Esophagus squamous epithelium (tissue), 5 donors: Measurements from ENCODE around the gene ZBTB4. TPM values are rescaled to one million over a fixed set of nuclear protein-coding genes. Genes with fewer than 3 reads are reported as not detected.

ENCODE experiments used
- DNase-seq: peaks from one replicate; lab custom pipeline; 2025; lab: John Stamatoyannopoulos, UW
- H3K27ac ChIP-seq, 4 donors: fragments of 200-600 bp; sonication (generic); one replicate each; pipeline ENCODE4 v1.5.1; 2016 to 2019; ENCODE audit warnings: mild to moderate bottlenecking in 1 of 4
- H3K27me3 ChIP-seq, 4 donors: fragments of 200-600 bp; sonication (generic); 1 replicate in 3 of 4; 2 replicates in 1 of 4; pipeline versions ENCODE4 v1.5.1 to v1.6.0; 2017 to 2021; ENCODE audit warnings: antibody characterized with exemption in 1 of 4
- H3K36me3 ChIP-seq, 3 donors: fragments of 200-600 bp; sonication (generic); one replicate each; pipeline ENCODE4 v1.5.1; 2016 to 2019
- H3K4me1 ChIP-seq, 3 donors: fragments of 200-600 bp; sonication (generic); one replicate each; pipeline ENCODE4 v1.5.1; 2017 to 2019
- H3K4me3 ChIP-seq, 4 donors: fragments of 200-600 bp; sonication (generic); 1 replicate in 3 of 4; 2 replicates in 1 of 4; pipeline ENCODE4 v1.5.1; 2016 to 2019; ENCODE audit warnings: mild to moderate bottlenecking in 2 of 4, moderate library complexity in 1 of 4
- H3K9me3 ChIP-seq, 3 donors: fragments of 200-600 bp; sonication (generic); one replicate each; pipeline ENCODE4 v1.5.1; 2016 to 2019
- CTCF ChIP-seq, 6 experiments: fragments of 450-650 bp in 4 of 6; fragments of 200-600 bp in 2 of 6; sonication (generic) in 2 of 6; IDR thresholded peaks; one replicate each; pipeline ENCODE4 v1.5.1; 2016 to 2019; ENCODE audit warnings: antibody characterized with exemption in 6 of 6, mild to moderate bottlenecking in 4 of 6, moderate library complexity in 4 of 6
- POLR2A ChIP-seq, 4 donors: fragments of 450-650 bp; IDR thresholded peaks; one replicate each; pipeline ENCODE4 v1.6.1; 2017; ENCODE audit warnings: antibody characterized with exemption in 4 of 4, mild to moderate bottlenecking in 4 of 4, moderate library complexity in 3 of 4
- WGBS, 2 donors: methylation state at CpG; one replicate each; pipeline ENCODE4 v1.1.5; 2018; 5-methylcytosine and 5-hydroxymethylcytosine counted together
- intact Hi-C: fragments of 100-400 bp; cut with DNase I; formaldehyde crosslinking; loops from one replicate; pipeline ENCODE4 v1.15.0; 2022
- total RNA-seq, 4 donors: library from RNA; depleted of rRNA; stranded (reverse); fragments of >200 nt; gene quantifications; one replicate each; pipeline ENCODE4 v1.1.0, GENCODE V29; 2016
- donor health status: DM: yes; HTN: yes; CAD: no.

ZBTB4 gene
- 10 to 100 TPM; 13.4 to 35.1 (median 28.5) TPM for total RNA-seq

DNA sequence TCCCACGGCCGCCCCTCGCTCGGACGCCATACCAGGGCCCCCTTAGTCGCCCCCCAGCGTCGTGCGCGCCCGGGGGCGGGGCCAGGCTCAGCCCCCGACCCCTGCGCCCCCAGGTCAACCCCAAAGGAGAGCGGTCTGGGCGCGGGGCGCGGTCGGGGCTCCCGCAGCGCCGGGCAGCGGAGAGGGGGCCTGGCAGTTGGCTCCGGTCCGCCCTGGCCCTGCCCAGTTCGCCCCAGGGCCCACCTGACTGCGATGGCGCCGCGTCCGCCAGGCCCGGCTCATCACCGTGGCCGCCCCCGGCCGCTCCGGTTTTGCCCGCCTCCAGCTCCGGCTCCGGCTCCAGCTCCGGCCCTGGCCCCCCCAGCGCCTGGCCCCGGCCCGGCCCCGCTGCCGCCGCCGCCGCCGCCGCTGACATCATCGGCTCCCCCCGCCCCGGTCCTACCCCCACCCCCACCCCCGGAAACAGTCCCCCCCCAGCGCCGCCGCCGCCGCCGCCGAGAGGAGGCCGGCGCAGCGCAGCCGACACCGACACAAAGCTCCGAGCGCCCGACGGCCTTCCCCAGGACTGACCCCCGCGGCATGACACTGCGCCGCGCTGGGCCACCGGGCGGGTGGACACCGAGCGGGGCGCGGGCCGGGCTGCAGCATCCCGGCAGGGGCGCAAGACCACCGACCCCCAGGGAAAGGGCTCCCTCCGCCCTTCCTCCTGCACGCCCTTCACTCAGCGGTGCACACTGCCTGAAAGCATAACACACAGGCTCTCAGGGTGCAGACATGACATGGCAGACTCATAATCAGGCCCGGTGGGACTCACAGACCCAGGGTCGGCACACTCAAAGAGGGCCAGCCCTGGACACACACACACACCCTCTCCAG, at the start of gene ZBTB4:
Gene ZBTB4 (minus strand): TSS at position 419 of the 876 bp plus-strand sequence. CDS start 12,830 bp downstream, outside the sequence.
- DNase-seq = no peak
- Histone ChIP-seq H3K27ac (peak within 1 kb of the TSS; percentile 98 to 100 (median 99)), H3K4me3 (peak within 1 kb of the TSS; percentile 79 to 100 (median 94)), H3K27me3 (no peaks in the 10 kb centered on the region), H3K36me3 (no peaks in the 10 kb centered on the region), H3K4me1 (peaks cover 45 to 83% (median 47%) of the 10 kb centered on the region in 3 donors), H3K9me3 (no peaks in the 10 kb centered on the region)
- intact Hi-C loops = loop anchor here (5.0 kb wide), 1 partner anchor 37 kb away; no protein-coding TSS in a partner anchor
- no CpG with 5 or more reads among the region's 92 CpGs for WGBS, 2 donors
- TF ChIP-seq POLR2A (IDR thresholded peaks at IDR 0.05) (peak in 2 of 4 donors; percentile 51 to 80), CTCF (IDR thresholded peaks at IDR 0.05) (no peak)

GRCh38 chr17:7528842-7529241, 49.4 kb upstream of the ZBTB4 start:
- no peak for DNase-seq
- Histone ChIP-seq H3K27ac (no peak overlapping the region), H3K4me3 (no peak overlapping the region), H3K27me3 (no peaks in the 10 kb centered on the region), H3K36me3 (no peaks in the 10 kb centered on the region), H3K4me1 (no peaks in the 10 kb centered on the region), H3K9me3 (peaks cover 0 to 21% (median 16%) of the 10 kb centered on the region in 3 donors)
- intact Hi-C loops = no loop called here
- TF ChIP-seq POLR2A (IDR thresholded peaks at IDR 0.05) (no peak), CTCF (IDR thresholded peaks at IDR 0.05) (no peak)

GRCh38 chr17:7523033-7523432, 43.6 kb upstream of the ZBTB4 start:
- Histone ChIP-seq H3K27me3 (no peaks in the 10 kb centered on the region), H3K4me1 (no peaks in the 10 kb centered on the region), H3K4me3 (no peak overlapping the region), H3K9me3 (peaks cover 0 to 2% (median 0%) of the 10 kb centered on the region in 3 donors), H3K36me3 (no peaks in the 10 kb centered on the region), H3K27ac (no peak overlapping the region)
- 41 to 56% methylated on average over 7 to 10 of the region's 10 CpGs for WGBS, 2 donors
- TF ChIP-seq POLR2A (IDR thresholded peaks at IDR 0.05) (no peak), CTCF (IDR thresholded peaks at IDR 0.05) (peak in 4 of 6 experiments; percentile 35 to 48 (median 36))
- intact Hi-C loops = no loop called here
- DNase-seq = no peak

DNA sequence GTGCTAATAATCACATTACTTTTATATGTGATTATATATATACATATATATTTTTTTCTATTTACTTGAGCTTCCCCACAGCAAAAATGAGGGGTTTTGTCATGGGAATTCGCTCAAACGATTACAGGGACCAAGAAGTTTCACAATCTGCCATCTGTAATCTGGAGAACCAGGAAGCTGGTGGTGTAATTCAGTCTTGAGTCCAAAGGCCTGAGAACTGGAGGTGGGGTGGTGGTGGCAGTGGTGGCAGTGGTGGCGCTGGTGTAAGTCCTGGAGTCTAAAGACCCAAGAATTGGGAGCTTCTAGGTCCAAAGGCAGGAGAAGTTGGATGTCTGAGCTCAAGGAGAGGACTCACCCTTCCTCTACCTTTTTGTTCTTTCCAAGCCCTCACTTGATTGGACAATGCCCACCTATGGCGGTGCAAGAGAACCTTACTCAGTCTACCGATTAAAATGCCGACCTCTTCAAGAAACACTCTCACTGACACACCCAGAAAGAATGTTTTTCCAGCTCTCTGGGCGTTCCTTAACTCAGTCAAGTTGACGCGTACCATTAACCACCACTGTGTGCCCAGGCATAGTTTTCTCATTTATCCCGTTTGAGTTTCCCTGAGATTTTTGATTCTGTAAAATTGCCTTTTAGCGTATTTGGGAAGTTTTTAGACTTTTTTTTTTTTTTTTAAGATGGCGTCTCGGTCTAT, 36.6 kb upstream of the ZBTB4 start:
- peaks cover 27 to 40% (median 28%) of the 10 kb centered on the region in 3 donors for H3K36me3 ChIP-seq
- no peak for DNase-seq
- no peaks in the 10 kb centered on the region for H3K9me3 ChIP-seq
- WGBS, 2 donors = 82 to 86% methylated on average over 13 of the region's 13 CpGs
- no peak overlapping the region for H3K4me3 ChIP-seq
- H3K27me3 ChIP-seq = no peaks in the 10 kb centered on the region
- TF ChIP-seq CTCF (IDR thresholded peaks at IDR 0.05) (no peak), POLR2A (IDR thresholded peaks at IDR 0.05) (no peak)
- intact Hi-C loops = loop anchor here (2.0 kb wide), 1 partner anchor 43 kb away; the partner anchor contains the start of gene TNFSF13
- no peaks in the 10 kb centered on the region for H3K4me1 ChIP-seq
- H3K27ac ChIP-seq = peak overlapping the region in 1 of 4 donors; percentile 9
